DOHH2 (cell line): ENCODE data around the gene RBM5.

Experiments
- H3F3A ChIP-seq: fragments of 200-600 bp; sonication (generic), shearing (Covaris generic); 2 replicates; pipeline ENCODE4 v1.6.0; 2016; ENCODE audit warnings: antibody characterized with exemption, mild to moderate bottlenecking; ENCODE audit not compliant: control insufficient read depth, insufficient read depth
- H3K27ac ChIP-seq: fragments of 200-600 bp; sonication (generic); 2 replicates; pipeline ENCODE4 v1.5.1; 2014; ENCODE audit warnings: low read depth, mild to moderate bottlenecking, low read length, moderate library complexity
- H3K27me3 ChIP-seq: fragments of 200-600 bp; sonication (generic); 2 replicates; pipeline ENCODE4 v1.6.1; 2014; ENCODE audit warnings: mild to moderate bottlenecking, low read length, mixed read lengths; ENCODE audit not compliant: control insufficient read depth
- H3K36me3 ChIP-seq: fragments of 200-600 bp; sonication (generic); 2 replicates; pipeline ENCODE4 v1.6.1; 2014; ENCODE audit warnings: mild to moderate bottlenecking, low read length, moderate library complexity, mixed read lengths; ENCODE audit not compliant: control insufficient read depth
- H3K4me1 ChIP-seq: fragments of 200-600 bp; sonication (generic); 2 replicates; pipeline ENCODE4 v1.6.1; 2014; ENCODE audit warnings: mild to moderate bottlenecking, low read length, mixed read lengths; ENCODE audit not compliant: control insufficient read depth
- H3K4me2 ChIP-seq: fragments of 200-600 bp; sonication (generic); 2 replicates; pipeline ENCODE4 v1.6.0; 2014; ENCODE audit warnings: mild to moderate bottlenecking, low read length, moderate library complexity
- H3K4me3 ChIP-seq: fragments of 200-600 bp; sonication (generic); 2 replicates; pipeline ENCODE4 v1.5.1; 2014; ENCODE audit warnings: mild to moderate bottlenecking, low read length, mixed read lengths
- H3K79me2 ChIP-seq: fragments of 200-600 bp; sonication (generic); 2 replicates; pipeline ENCODE4 v1.6.1; 2014; ENCODE audit warnings: mild to moderate bottlenecking, low read length, mixed read lengths; ENCODE audit not compliant: control insufficient read depth
- H3K9me2 ChIP-seq: fragments of 200-600 bp; sonication (generic); replicated peaks from 2 replicates; pipeline ENCODE4 v1.6.1; 2014; ENCODE audit warnings: mild to moderate bottlenecking, low read length, mixed read lengths; ENCODE audit not compliant: control insufficient read depth
- H3K9me3 ChIP-seq: fragments of 200-600 bp; sonication (generic); 2 replicates; pipeline ENCODE4 v1.6.1; 2014; ENCODE audit warnings: antibody characterized with exemption, low read length, mixed read lengths; ENCODE audit not compliant: control insufficient read depth, insufficient read depth
- H4K20me1 ChIP-seq: fragments of 200-600 bp; sonication (generic); 2 replicates; pipeline ENCODE4 v1.6.0; 2014; ENCODE audit warnings: low read depth, mild to moderate bottlenecking, antibody characterized with exemption, low read length, moderate library complexity; ENCODE audit not compliant: control insufficient read depth, insufficient read depth
- CTCF ChIP-seq: fragments of 200-600 bp; sonication (generic); IDR thresholded peaks from one replicate; pipeline ENCODE4 v1.5.1; 2014; ENCODE audit warnings: antibody characterized with exemption, mild to moderate bottlenecking, low read depth, low read length; ENCODE audit not compliant: poor library complexity, severe bottlenecking
- EZH2phosphoT487 ChIP-seq: fragments of 200-600 bp; sonication (generic); IDR thresholded peaks from 2 replicates; pipeline ENCODE4 v1.6.1; 2017; ENCODE audit warnings: borderline replicate concordance, mild to moderate bottlenecking, antibody characterized with exemption, low read length, moderate library complexity, mixed read lengths

Gene RBM5

GRCh38 chr3:50124800-50125178 lies 36.1 kb downstream of the RBM5 start:
- H3F3A ChIP-seq: peaks cover 9% of the 10 kb centered on the region
- no peak overlapping the region for H3K4me2 ChIP-seq
- H3K27ac ChIP-seq: no peak overlapping the region

GRCh38 chr3:50125541-50126286 lies 37.0 kb downstream of the RBM5 start:
- Histone ChIP-seq H3K36me3 (peaks cover 10% of the 10 kb centered on the region), H3F3A (peaks cover 4% of the 10 kb centered on the region; the same call in 1 of the 2 replicates), H3K9me3 (no peaks in the 10 kb centered on the region), H4K20me1 (no peaks in the 10 kb centered on the region), H3K9me2 (no peaks in the 10 kb centered on the region), H3K4me1 (no peaks in the 10 kb centered on the region), H3K4me2 (no peak overlapping the region), H3K79me2 (no peaks in the 10 kb centered on the region), H3K4me3 (no peak overlapping the region), H3K27me3 (peaks cover 7% of the 10 kb centered on the region; the same call in 1 of the 2 replicates), H3K27ac (no peak overlapping the region)
- TF ChIP-seq CTCF (no peak), EZH2phosphoT487 (no peak)

More at GRCh38 chr3:50124800-50125178, 36.1 kb downstream of the RBM5 start:
- Histone ChIP-seq H3K9me3 (no peaks in the 10 kb centered on the region), H3K79me2 (no peaks in the 10 kb centered on the region), H4K20me1 (no peaks in the 10 kb centered on the region), H3K4me1 (no peaks in the 10 kb centered on the region), H3K4me3 (no peak overlapping the region), H3K9me2 (no peaks in the 10 kb centered on the region), H3K27me3 (peaks cover 2% of the 10 kb centered on the region; the same call in 1 of the 2 replicates), H3K36me3 (peaks cover 19% of the 10 kb centered on the region)
- TF ChIP-seq CTCF (no peak), EZH2phosphoT487 (no peak)

GRCh38 chr3:50126287-50127211 lies 37.8 kb downstream of the RBM5 start:
- H3K79me2 ChIP-seq: no peaks in the 10 kb centered on the region
- H3F3A ChIP-seq: no peaks in the 10 kb centered on the region
- H3K9me3 ChIP-seq: no peaks in the 10 kb centered on the region
- H3K4me1 ChIP-seq: no peaks in the 10 kb centered on the region
- peaks cover 14% of the 10 kb centered on the region; the same call in 1 of the 2 replicates for H3K27me3 ChIP-seq
- no peaks in the 10 kb centered on the region for H3K9me2 ChIP-seq
- no peak overlapping the region for H3K4me3 ChIP-seq
- H3K27ac ChIP-seq: no peak overlapping the region
- H3K36me3 ChIP-seq: peaks cover 3% of the 10 kb centered on the region; the same call in 1 of the 2 replicates
- no peak overlapping the region for H3K4me2 ChIP-seq
- no peak for TF ChIP-seq EZH2phosphoT487
- no peak for TF ChIP-seq CTCF
- H4K20me1 ChIP-seq: no peaks in the 10 kb centered on the region
